Measurements from ENCODE around the gene SULT1C3.

Gene SULT1C3

DNA sequence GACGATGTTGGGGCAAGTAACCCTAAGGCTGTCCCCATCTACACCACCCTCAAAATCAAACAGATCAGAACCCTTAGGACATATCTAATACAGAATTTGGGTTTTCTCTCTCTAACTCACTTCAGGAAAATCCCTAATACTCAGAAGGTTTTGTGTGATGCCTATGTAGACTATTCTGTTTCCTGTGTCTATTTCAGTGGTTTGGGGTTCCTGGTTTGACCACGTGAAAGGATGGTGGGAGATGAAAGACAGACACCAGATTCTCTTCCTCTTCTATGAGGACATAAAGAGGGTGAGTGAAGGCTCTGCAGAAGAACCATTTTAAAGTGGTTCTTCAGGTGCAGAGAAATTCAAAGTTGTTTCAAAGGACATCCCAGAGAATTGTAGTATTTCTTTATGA lies 65.2 kb downstream of the SULT1C3 start:
- DNase-seq (ENCODE audit: low spot score): no peak

- no peak for DNase-seq (ENCODE audit: low spot score)
Measured at GRCh38 chr2:108305901-108306300, 66.1 kb downstream of the SULT1C3 start.

DNA sequence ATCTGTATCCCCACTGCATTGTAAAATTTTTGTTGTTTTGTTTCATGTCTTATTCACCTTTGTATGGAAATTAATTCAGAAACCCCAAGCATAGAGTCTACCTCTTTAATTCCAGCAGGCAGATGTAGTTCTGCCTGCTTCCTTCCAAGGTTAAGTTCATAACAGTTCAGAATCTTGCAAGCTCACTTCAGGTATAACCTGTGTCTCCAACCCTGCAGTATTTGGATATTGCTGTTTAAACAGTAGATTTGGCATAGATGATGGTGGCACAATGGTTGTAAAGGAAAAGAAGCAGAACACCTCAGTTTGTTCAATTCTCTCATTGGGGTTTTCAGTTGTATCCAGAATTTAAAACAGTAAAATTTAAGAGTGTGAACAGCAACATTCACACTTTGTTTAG lies 70.1 kb downstream of the SULT1C3 start:
- DNase-seq (ENCODE audit: low spot score): no peak
